Measurements from ENCODE around the gene HNF4A.

DNA sequence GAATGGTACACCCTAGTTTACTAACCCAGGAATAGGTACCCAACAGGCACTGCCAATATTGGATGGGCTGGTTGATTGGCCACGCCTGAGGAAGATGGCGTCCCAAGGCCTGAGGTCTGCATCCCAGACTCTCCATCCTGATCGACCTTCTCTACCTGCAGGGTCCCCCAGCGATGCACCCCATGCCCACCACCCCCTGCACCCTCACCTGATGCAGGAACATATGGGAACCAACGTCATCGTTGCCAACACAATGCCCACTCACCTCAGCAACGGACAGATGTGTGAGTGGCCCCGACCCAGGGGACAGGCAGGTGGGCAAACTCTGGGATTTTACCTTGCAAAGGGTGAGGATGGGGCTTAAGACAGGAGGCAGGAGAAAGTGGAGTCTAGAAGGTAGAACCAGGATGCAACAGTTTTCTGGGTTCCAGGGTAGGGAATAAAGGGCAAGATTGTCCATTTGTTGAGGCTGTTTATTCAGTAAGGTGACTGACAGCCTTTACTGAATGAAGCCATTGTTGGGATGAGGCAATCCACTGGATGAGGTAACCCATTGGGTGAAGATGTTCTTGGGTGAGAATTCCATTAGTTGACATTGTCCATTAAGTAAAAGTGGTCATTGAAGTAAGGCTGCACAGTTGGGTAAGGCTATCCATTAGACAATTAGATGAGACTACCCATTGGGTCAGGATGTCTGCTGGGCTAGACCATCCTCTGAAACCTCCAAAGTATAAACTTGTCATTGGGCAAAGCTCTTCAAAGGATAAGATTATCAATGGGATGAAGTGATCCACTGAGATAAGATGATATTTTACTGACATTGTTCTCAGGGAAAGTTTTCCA, 72.9 kb downstream of the HNF4A start:
- TF ChIP-seq POLR2A (IDR thresholded peaks at IDR 0.05): no peak
- TF ChIP-seq, protein P1, sequence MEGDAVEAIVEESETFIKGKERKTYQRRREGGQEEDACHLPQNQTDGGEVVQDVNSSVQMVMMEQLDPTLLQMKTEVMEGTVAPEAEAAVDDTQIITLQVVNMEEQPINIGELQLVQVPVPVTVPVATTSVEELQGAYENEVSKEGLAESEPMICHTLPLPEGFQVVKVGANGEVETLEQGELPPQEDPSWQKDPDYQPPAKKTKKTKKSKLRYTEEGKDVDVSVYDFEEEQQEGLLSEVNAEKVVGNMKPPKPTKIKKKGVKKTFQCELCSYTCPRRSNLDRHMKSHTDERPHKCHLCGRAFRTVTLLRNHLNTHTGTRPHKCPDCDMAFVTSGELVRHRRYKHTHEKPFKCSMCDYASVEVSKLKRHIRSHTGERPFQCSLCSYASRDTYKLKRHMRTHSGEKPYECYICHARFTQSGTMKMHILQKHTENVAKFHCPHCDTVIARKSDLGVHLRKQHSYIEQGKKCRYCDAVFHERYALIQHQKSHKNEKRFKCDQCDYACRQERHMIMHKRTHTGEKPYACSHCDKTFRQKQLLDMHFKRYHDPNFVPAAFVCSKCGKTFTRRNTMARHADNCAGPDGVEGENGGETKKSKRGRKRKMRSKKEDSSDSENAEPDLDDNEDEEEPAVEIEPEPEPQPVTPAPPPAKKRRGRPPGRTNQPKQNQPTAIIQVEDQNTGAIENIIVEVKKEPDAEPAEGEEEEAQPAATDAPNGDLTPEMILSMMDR (IDR thresholded peaks at IDR 0.05): no peak

All from thyroid gland (tissue), 4 donors.